Measurements from ENCODE around the gene TESK1.
"Not testable (repeated sequence)": the region's sequence is repeated elsewhere in the genome, so short reads cannot be mapped to it uniquely, and the experiment has no call there.

DNA sequence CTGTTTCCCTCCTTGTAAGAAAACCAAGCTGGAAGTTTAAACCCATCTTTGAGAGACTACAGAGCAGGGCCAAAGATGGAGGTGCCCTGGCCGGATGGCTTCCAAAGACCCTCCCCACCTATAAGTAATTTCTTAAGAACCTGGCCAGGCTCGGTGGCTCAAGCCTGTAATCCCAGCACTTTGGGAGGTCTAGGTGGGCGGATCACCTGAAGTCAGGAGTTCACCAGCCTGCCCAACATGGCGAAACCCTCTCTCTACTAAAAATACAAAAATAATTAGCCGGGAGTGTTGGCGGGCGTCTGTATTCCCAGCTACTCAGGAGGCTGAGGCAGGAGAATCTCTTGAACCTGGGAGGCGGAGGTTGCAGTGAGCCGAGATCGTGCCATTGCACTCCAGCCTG, 40.7 kb downstream of the TESK1 start:
- TF ChIP-seq, protein P1, sequence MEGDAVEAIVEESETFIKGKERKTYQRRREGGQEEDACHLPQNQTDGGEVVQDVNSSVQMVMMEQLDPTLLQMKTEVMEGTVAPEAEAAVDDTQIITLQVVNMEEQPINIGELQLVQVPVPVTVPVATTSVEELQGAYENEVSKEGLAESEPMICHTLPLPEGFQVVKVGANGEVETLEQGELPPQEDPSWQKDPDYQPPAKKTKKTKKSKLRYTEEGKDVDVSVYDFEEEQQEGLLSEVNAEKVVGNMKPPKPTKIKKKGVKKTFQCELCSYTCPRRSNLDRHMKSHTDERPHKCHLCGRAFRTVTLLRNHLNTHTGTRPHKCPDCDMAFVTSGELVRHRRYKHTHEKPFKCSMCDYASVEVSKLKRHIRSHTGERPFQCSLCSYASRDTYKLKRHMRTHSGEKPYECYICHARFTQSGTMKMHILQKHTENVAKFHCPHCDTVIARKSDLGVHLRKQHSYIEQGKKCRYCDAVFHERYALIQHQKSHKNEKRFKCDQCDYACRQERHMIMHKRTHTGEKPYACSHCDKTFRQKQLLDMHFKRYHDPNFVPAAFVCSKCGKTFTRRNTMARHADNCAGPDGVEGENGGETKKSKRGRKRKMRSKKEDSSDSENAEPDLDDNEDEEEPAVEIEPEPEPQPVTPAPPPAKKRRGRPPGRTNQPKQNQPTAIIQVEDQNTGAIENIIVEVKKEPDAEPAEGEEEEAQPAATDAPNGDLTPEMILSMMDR (IDR thresholded peaks at IDR 0.05; ENCODE audit: low read depth, low read length) = not testable (repeated sequence)
- TF ChIP-seq, protein P2, sequence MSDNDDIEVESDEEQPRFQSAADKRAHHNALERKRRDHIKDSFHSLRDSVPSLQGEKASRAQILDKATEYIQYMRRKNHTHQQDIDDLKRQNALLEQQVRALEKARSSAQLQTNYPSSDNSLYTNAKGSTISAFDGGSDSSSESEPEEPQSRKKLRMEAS (IDR thresholded peaks at IDR 0.05; ENCODE audit: low read depth, low read length) = not testable (repeated sequence)
